Dendritic cell treated with granulocyte-macrophage colony-stimulating factor and Interleukin-4, amounts not matched to agents 40 ng/mL and 50 ng/mL, for 4 days (primary cell): Measurements from ENCODE around the gene LAPTM4A.
A peak's percentile ranks its signal among the peaks of the same experiment; 100 is the strongest.
"Not testable (repeated sequence)": the region's sequence is repeated elsewhere in the genome, so short reads cannot be mapped to it uniquely, and the experiment has no call there.

Experiments
- H3K27ac Mint-ChIP-seq: one replicate; pipeline ENCODE4 v1.8.0; 2022; ENCODE audit warnings: mild to moderate bottlenecking, mixed read lengths
- H3K27me3 Mint-ChIP-seq: one replicate; pipeline ENCODE4 v1.8.0; 2022; ENCODE audit warnings: mild to moderate bottlenecking, mixed read lengths
- H3K36me3 Mint-ChIP-seq: one replicate; pipeline ENCODE4 v1.8.0; 2022; ENCODE audit warnings: low read depth, mixed read lengths
- H3K4me1 Mint-ChIP-seq: one replicate; pipeline ENCODE4 v1.8.0; 2022; ENCODE audit warnings: low read depth, mixed read lengths
- H3K4me3 Mint-ChIP-seq: one replicate; pipeline ENCODE4 v1.8.0; 2022; ENCODE audit warnings: mild to moderate bottlenecking, moderate library complexity, mixed read lengths
- H3K9me3 Mint-ChIP-seq: one replicate; pipeline ENCODE4 v1.8.0; 2022; ENCODE audit warnings: mixed read lengths
- intact Hi-C: fragments of 100-400 bp; cut with micrococcal nuclease; formaldehyde crosslinking; loops from one replicate; pipeline ENCODE4 v1.15.0; 2022

LAPTM4A gene

DNA sequence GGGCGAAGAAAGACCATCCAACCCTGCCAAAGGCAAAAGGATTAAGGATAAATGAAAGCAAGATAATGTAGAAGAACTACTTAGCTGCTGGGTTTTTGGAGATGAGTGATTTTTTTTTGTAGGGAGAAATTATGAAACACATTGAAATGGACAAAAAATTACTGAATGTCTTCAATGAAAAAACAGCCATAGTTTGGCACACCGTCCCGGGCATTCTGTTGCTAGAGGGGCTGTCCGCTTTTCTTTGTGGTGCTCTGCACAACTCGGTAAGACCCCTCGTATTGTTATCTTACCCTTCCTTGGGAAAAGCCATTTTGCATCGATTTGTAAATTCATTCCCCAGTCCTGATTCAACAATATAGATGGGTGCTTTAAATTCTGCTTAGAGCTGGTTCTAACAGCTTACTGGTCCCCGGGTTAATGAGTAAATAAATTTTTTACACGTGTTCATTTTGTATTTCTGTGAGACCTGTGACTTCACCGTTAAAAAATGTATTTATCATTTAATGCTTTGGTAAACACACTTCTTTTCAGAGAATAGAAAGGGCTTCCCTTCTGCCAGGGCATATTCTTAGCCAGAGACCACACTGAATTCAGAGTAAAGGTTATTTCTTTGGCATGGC is 912 bp upstream of the LAPTM4A start:
- Mint-ChIP-seq H3K4me1 (peaks cover 23% of the 10 kb centered on the region), H3K9me3 (no peaks in the 10 kb centered on the region), H3K27me3 (peaks cover 26% of the 10 kb centered on the region), H3K36me3 (no peaks in the 10 kb centered on the region), H3K27ac (no peak overlapping the region), H3K4me3 (no peak overlapping the region)
- intact Hi-C loops, result loop anchor here (2.0 kb wide), 1 partner anchor 150 kb away; no protein-coding TSS in a partner anchor

DNA sequence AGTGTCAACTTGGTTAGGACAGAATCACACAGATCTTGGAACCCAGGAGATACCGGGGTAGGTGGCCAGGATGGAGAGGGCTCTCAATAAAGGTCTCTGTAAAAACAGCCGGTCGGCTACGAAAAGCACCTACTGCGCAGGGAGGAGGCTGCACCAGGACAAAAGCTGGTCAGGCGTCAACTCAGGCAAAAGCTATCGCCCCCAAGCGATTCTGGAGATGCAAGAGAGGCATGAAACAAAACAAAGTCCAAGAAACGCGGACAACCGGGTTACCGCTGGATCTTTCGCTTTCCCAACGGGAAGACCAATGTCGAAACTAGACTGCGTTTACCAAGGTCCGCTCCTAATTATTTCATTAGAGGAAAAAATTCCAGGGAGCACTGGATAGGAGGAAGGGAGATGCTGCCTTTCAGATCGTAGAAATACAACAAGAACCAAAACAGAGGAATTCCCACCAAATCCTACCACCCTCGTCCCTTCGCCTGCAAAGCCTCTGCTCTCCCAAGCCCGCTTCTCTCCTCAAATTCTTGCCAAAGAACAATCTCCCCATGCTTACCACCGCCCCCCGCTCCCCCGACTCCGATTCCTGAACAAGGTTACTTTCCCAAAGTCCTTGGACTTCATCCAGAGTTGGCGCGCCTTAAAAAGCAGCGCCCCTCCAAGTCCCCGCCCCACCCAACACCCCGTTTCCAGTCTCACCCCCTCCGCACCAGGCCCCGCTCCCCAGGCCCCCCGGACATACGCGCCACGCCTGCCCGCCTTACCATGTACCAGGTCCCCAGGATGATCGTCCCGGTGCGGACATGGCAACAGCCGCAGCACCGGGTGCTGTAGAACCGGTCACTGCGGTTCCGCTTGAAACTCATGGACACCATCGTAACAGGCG is 539 bp downstream of the LAPTM4A start:
- intact Hi-C loops, result loop anchor here (2.0 kb wide), 1 partner anchor 60 kb away; the partner anchor contains the start of gene WDR35
- peaks cover 33% of the 10 kb centered on the region for H3K4me1 Mint-ChIP-seq
- no peaks in the 10 kb centered on the region for H3K9me3 Mint-ChIP-seq
- H3K36me3 Mint-ChIP-seq, result peaks cover 8% of the 10 kb centered on the region
- no peak overlapping the region for H3K27ac Mint-ChIP-seq
- peaks cover 14% of the 10 kb centered on the region for H3K27me3 Mint-ChIP-seq
- H3K4me3 Mint-ChIP-seq, result no peak overlapping the region

- Mint-ChIP-seq H3K27ac (no peak overlapping the region), H3K4me3 (no peak overlapping the region), H3K36me3 (peaks cover 14% of the 10 kb centered on the region), H3K4me1 (peaks cover 38% of the 10 kb centered on the region), H3K9me3 (no peaks in the 10 kb centered on the region), H3K27me3 (peaks cover 7% of the 10 kb centered on the region)
- intact Hi-C loops, result loop anchor here (2.0 kb wide), 1 partner anchor 59 kb away; the partner anchor contains the start of gene WDR35
Observed at GRCh38 chr2:20050104-20050645, 1.3 kb downstream of the LAPTM4A start.

- Mint-ChIP-seq H3K27ac (no peak overlapping the region), H3K4me3 (no peak overlapping the region), H3K4me1 (peaks cover 39% of the 10 kb centered on the region), H3K27me3 (peaks cover 3% of the 10 kb centered on the region), H3K9me3 (no peaks in the 10 kb centered on the region), H3K36me3 (peaks cover 16% of the 10 kb centered on the region)
- intact Hi-C loops, result loop anchor here (2.0 kb wide), 1 partner anchor 59 kb away; the partner anchor contains the start of gene WDR35
Observed at GRCh38 chr2:20049637-20050036, 1.8 kb downstream of the LAPTM4A start.

DNA sequence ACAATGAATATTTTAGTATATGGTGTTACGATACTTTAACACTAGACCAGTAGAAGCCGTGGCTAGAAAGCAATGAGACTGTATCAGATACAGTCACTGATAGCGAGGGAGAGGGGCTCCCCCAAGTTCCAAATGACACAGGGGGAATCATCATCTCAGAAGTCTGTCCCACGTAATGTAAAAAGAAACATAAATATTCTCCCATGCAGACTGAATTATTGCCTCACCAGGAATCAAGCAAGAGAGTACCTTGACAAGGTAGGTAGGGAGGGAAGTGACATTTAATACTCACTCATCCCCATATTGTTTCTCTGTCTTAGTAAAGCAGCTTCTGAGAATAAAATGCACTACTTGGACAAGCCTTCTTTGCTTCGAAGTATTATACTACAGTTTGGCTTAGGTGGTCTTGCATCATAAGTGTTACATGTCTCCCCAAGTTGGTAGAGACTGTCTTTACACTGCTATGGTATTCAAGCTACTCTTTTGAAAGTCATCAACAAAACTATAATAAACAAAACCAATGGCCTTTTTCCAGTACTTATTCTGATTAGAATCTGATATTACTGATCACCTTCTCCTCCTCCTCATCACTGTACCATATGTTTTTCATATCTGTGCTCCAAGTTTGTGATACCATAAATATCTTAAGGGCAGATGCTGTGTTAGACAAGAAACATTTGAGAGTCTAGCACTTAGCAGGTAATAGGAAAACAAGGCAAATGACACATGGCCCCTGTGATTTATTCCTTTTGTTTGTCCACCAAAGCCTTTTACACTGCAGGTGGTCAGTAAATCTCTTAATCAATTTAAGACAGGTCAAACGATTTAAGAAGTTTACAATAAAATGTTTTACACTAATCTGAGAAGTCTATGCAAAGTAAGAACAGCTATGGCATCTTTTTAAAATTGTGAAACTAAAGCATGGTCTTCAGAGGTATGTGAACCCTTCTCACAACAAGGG is 2.7 kb downstream of the LAPTM4A start:
- no peak overlapping the region for H3K27ac Mint-ChIP-seq
- intact Hi-C loops, result no loop called here
- no peaks in the 10 kb centered on the region for H3K9me3 Mint-ChIP-seq
- no peak overlapping the region for H3K4me3 Mint-ChIP-seq
- H3K27me3 Mint-ChIP-seq, result no peaks in the 10 kb centered on the region
- peaks cover 42% of the 10 kb centered on the region for H3K4me1 Mint-ChIP-seq
- peaks cover 19% of the 10 kb centered on the region for H3K36me3 Mint-ChIP-seq

- H3K9me3 Mint-ChIP-seq, intact Hi-C loops, H3K27ac Mint-ChIP-seq, H3K27me3 Mint-ChIP-seq, H3K4me3 Mint-ChIP-seq: not testable (repeated sequence)
- peaks cover 59% of the 10 kb centered on the region for H3K4me1 Mint-ChIP-seq
- H3K36me3 Mint-ChIP-seq, result peaks cover 33% of the 10 kb centered on the region
Observed at GRCh38 chr2:20045712-20046292, 5.6 kb downstream of the LAPTM4A start.

DNA sequence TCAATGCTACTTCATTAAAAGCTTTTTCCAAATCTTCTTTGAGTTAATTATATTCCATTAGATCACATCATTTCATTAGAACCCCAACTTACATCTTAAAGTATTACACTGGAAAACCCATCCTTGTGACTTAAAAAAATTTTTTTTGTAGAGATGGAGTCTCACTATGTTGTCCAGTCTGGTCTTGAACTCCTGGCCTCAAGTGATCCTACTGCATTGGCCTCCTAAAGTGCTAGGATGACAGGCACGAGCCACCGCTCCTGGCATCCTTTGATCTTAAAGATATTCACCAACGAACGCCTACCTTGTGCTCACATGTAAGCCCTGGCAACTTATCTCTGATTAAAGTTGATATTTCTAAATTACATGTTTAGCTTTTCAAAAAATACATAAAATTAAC is 6.7 kb downstream of the LAPTM4A start:
- Mint-ChIP-seq H3K4me3 (no peak overlapping the region), H3K27ac (no peak overlapping the region), H3K4me1 (peaks cover 56% of the 10 kb centered on the region), H3K9me3 (no peaks in the 10 kb centered on the region), H3K27me3 (no peaks in the 10 kb centered on the region), H3K36me3 (peaks cover 44% of the 10 kb centered on the region)
- intact Hi-C loops, result no loop called here

GRCh38 chr2:20042531-20042930 is 8.9 kb downstream of the LAPTM4A start:
- Mint-ChIP-seq H3K27ac (no peak overlapping the region), H3K36me3 (peaks cover 66% of the 10 kb centered on the region), H3K9me3 (no peaks in the 10 kb centered on the region), H3K4me1 (peaks cover 45% of the 10 kb centered on the region), H3K27me3 (no peaks in the 10 kb centered on the region), H3K4me3 (no peak overlapping the region)
- intact Hi-C loops, result no loop called here

GRCh38 chr2:20040489-20041172 is 10.8 kb downstream of the LAPTM4A start:
- no peaks in the 10 kb centered on the region for H3K27me3 Mint-ChIP-seq
- intact Hi-C loops, result no loop called here
- H3K27ac Mint-ChIP-seq, result no peak overlapping the region
- no peaks in the 10 kb centered on the region for H3K9me3 Mint-ChIP-seq
- peaks cover 74% of the 10 kb centered on the region for H3K36me3 Mint-ChIP-seq
- no peak overlapping the region for H3K4me3 Mint-ChIP-seq
- H3K4me1 Mint-ChIP-seq, result peaks cover 46% of the 10 kb centered on the region

DNA sequence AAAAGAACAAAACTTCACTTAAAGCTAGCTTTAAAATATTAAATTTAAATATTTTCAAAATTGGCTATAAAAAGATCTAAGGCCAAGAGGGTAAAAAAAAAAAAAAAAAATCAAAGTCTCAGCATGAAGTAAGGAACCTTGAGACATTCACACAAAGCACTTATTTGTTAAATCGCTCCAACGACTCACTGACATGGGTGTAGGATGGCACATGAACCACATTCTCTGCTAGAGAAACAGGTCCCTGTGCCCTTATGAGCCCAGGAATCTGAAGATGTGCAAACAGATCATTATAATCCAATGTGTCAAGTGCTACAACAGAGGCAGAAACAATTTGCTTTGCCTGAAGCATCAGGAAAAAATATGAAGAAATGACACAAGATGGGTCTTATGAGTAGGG is 13.8 kb downstream of the LAPTM4A start:
- Mint-ChIP-seq H3K9me3 (no peaks in the 10 kb centered on the region), H3K27ac (no peak overlapping the region), H3K36me3 (peaks cover 96% of the 10 kb centered on the region), H3K27me3 (no peaks in the 10 kb centered on the region), H3K4me1 (peaks cover 37% of the 10 kb centered on the region), H3K4me3 (no peak overlapping the region)
- intact Hi-C loops, result no loop called here

- Mint-ChIP-seq H3K27ac (peak overlapping the region; percentile 8), H3K4me1 (peaks cover 23% of the 10 kb centered on the region), H3K9me3 (no peaks in the 10 kb centered on the region), H3K36me3 (peaks cover 100% of the 10 kb centered on the region), H3K4me3 (no peak overlapping the region), H3K27me3 (no peaks in the 10 kb centered on the region)
- intact Hi-C loops, result no loop called here
Observed at GRCh38 chr2:20035955-20036666, 15.3 kb downstream of the LAPTM4A start.

DNA sequence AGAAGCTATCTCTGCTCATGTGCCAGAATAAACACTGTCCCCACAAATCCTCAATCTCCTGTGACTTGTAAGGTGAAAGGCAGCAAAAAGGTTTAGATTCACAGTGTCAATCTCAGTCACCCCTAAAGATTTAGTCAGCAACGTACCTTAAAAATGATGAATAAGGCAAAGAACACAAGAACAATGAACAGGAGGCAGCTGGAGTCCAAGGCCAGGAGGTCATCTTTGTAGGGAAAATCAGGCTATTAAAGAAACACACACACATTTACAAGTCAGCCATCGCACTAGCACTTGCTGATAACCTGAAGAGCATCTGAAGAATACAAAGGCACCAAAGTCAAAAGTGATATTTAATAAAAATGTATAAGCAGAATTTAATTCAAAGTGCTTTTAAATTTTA is 16.6 kb downstream of the LAPTM4A start:
- Mint-ChIP-seq H3K4me1 (peaks cover 23% of the 10 kb centered on the region), H3K27me3 (no peaks in the 10 kb centered on the region), H3K36me3 (peaks cover 100% of the 10 kb centered on the region), H3K4me3 (no peak overlapping the region), H3K9me3 (no peaks in the 10 kb centered on the region), H3K27ac (no peak overlapping the region)
- intact Hi-C loops, result no loop called here
